ENCODE results near the gene PLD6.

DNA sequence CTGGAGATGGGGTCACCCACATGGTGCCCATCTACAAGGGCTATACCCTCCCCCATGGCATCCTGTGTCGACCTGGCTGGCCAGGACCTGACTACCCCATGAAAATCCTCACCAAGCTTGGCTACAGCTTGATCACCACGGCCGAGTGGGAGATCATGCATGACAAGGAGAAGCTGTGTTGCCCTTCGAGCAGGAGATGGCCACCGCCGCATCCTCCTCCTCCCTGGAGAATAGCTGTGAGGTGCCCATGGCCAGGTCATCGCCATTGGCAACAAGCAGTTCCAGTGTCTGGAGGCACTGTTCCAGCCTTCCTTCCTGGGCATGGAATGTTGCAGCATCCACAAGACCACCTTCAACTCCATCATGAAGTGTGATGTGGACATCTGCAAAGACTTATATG is 36.1 kb upstream of the PLD6 start:
- TF ChIP-seq, protein P1, sequence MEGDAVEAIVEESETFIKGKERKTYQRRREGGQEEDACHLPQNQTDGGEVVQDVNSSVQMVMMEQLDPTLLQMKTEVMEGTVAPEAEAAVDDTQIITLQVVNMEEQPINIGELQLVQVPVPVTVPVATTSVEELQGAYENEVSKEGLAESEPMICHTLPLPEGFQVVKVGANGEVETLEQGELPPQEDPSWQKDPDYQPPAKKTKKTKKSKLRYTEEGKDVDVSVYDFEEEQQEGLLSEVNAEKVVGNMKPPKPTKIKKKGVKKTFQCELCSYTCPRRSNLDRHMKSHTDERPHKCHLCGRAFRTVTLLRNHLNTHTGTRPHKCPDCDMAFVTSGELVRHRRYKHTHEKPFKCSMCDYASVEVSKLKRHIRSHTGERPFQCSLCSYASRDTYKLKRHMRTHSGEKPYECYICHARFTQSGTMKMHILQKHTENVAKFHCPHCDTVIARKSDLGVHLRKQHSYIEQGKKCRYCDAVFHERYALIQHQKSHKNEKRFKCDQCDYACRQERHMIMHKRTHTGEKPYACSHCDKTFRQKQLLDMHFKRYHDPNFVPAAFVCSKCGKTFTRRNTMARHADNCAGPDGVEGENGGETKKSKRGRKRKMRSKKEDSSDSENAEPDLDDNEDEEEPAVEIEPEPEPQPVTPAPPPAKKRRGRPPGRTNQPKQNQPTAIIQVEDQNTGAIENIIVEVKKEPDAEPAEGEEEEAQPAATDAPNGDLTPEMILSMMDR (IDR thresholded peaks at IDR 0.05) = no peak
- TF ChIP-seq POLR2A (IDR thresholded peaks at IDR 0.05) = no peak
